Stimulated activated CD4-positive, alpha-beta T cell treated with anti-CD3 and anti-CD28 coated beads, Interleukin-15, amount 100 ng/mL, for 48 hours (primary cell): ENCODE data around the gene RAB37.

Experiments
- DNase-seq, 2 donors: peaks; one replicate each; pipeline ENCODE4 v3.0.0-alpha.2; 2020; ENCODE audit warnings: low read depth in 2 of 2

RAB37 gene, protein sequence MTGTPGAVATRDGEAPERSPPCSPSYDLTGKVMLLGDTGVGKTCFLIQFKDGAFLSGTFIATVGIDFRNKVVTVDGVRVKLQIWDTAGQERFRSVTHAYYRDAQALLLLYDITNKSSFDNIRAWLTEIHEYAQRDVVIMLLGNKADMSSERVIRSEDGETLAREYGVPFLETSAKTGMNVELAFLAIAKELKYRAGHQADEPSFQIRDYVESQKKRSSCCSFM

DNA sequence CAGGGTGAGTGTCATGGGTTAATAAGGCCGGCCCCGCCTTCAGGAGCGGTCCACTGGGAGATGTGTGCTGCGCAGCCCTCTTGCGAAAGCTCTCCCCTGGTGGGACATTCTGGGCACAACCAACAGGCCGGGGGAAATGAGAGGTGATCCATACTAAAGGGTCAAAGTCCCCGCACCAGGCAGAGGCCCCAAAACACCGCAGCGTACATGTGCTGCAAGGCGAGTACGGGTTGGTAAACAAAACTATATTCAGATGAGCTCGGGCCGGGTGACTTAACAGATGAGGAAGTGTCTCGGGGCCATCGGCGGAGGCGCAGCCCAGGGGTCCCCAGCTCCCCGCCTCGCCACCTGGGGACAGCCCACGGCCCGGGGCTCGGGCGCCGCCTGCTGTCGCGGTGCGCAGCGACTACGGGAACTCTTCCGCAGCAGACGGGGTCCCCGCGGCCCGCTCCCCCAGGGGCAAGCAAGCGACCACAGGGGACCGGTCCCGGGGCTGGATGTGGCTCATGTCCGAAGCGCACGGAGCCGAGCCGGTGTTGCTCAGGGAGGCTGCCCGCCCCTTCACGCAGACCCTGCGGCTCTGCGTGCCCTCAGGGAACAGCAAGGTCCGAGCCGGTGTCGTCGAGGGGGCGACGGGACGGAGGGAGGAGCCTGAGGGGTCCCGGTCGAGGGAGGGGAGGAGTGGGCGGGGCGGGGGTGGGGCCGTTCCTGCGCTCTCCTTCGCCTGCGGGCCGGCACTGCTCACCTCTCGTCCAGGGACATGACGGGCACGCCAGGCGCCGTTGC, at the start of gene RAB37:
Gene RAB37 (plus strand): TSS at position 744 of the 786 bp plus-strand sequence. CDS start 17 bp downstream, at position 761.
- no peak for DNase-seq

DNA sequence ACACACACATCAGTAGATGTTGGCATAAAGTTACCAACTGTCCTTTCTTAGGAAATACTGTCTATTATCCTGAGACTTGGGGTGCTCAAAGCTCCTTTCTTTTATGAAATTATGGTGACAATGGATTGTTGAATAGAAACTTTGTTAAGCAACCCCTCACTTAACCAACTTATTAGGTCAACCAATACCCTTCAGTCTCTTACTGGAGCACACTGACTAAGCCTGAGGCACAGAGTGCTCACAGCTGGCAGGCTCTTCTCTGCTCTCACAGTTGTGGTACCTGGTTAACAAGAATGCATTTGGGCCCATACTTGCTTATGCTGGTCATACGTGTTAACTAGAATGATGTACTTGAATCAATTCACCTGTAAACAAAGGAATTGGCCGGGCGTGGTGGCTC, 49.2 kb upstream of the RAB37 start:
- DNase-seq = no peak

DNA sequence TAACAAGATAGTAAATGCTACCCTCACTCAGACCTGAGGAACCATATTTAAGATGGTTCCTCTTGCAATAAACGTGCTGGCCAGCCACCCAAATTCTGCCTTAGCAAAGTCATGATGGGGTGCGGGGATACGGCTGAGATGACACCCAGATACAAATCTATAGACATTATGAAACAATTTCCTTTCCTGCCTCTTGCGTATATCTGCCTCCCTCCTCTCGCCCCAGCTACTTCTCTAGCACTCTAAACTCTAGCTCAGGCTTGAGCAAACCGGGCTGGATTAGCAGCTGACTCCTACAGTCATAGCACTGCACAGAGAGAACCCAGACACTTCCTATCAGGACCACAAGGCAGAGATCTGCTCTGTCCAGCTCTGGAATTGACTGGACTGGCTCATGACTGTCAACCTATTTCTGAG, 46.6 kb upstream of the RAB37 start:
- DNase-seq = no peak

DNA sequence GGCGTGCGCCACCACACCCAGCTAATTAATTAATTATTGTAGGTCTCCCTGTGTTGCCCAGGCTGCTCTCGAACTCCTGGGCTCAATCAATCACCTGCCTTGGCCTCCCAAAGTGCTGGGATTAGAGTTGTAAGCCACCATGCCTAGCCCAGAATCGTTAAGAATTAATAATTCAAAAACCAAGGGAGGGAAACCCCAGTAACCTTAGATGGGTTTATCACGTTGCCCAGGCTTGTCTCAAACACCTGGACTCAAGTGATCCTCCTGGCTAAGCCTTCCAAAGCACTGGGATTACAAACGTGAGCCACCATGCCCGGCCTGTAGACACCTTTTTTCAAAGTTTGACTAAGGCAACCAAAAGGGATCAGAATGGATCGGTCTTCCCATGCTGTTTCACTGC, 45.9 kb upstream of the RAB37 start:
- no peak for DNase-seq

DNA sequence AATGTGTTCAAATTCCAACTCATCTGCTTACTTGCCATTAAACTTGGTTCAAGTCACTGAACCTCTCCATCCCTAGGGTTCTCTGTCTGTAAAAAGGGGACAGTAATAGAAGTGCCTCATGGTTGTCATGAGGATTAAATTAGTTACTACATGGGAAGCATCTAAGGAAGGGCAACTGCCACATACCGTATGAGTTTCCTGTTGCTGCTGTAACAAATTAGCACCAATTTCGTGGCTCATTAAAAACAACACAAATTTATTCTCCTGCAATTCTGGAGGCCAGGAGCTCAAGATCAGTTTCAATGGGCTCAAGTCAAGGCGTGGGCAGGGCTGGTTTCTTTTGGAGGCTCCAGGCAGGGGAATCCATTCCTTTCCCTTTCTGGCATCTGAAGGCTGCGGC, 43.0 kb upstream of the RAB37 start:
- DNase-seq = no peak

DNA sequence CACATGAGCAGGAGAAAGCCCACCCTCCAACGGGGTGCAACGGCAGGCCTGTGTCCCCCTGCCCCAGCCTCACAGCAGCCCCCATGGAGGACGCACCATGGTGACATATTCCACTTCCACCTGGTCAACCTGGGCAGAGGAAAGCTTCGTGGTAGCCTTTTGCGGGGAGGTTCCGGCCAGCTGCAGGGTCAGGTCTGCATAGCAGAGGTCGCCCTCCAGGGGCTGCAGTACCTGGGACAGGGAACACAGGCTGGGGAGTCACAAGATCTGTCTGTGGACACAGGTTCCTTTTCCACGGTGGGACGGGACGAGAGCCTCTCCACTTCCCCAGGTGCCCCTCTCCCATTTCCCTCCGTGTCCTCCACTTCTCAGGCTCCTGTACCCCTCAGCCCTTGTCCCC, 41.4 kb upstream of the RAB37 start:
- no peak for DNase-seq

DNA sequence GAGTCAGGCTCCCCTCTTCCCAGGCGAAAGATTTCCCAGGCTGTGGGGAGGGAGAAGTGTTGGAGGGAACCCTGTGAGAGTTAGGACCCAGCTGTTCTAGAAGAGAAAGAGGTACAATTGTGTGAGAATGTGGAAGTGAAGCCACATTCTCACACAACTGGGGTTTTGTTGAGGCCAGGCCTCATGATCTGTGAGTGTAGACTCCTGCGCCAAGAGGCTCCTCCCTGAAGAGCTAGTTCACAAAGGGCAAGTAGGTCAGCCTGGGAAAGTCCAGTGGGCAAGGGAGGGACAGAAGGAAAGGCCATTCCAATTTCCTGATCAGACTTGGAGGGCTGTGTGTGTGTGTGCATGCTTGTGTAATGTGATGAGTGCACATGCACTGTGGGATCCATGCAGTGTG, 39.5 kb upstream of the RAB37 start:
- no peak for DNase-seq

DNA sequence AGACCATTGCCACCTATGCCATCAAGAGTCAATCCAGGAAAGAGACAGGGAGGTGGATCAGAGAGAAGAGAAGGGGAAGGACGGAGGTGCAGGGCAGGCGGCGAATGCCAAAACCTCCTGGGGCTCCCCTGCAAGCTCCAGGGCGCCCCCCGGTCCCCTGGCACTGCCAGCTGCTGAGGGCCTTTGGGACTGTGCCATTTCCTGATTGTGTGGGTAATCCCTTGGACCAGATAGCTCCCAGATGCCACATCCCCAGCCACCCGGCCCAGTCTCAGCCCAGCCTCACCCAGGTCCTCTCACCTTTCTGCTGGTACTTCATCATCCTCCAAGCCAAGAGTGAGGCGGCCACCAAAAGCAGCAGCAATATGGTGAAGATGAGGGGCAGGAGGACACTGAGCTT, 39.0 kb upstream of the RAB37 start:
- no peak for DNase-seq

DNA sequence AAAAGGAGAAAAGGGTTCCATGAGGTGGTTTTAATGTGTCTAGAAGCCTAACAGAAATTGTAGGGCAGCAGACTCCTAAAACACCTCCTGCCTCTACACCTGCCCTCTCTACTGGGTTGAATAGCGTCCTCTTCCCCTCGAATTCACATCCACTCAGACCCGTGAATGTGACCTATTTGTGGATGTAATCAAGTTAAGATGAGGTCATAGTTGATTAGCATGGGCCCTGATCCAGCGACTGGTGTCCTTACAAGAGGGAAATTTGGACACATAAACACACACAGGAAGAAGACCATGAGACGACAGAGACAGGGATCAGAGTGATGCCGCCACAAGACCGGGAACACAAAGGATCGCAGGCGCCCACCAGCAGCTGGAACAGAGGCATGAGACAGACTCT, 37.8 kb upstream of the RAB37 start:
- DNase-seq = no peak

DNA sequence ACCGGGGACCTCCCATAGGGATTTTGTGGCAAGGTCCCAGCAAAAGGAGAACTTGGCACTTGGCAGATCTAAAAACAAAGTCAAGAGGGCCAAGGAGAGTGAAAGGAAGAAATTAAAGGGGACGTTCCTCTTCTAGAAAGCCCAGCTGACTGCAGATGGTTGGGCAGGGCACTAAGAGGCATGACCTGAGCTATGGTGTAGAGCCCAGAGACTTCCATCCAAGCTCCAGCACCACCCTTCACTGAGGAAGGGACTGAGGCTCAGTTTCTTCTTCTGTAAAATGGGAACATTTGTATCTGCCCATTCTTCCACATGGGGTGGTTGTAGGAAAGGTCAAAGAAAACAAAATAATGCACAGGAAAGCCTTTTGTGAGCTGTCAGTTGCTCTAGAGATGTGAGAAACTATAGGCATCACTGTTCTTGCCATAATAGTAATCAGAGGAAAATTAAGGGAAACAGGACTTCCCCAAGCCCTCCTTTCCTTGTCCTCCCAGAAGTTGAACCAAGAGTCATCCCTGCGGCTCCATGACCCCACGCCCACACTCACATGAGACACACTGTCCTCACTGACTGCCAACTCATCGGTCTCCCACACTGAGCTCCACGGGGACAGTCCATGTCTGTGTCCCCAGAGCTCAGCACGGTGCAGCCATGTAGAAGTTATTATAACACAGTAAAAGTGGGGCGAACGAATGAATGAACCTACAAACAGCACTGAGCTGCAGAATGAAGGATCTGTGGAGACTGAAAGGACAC, 34.8 kb upstream of the RAB37 start:
- no peak for DNase-seq

DNA sequence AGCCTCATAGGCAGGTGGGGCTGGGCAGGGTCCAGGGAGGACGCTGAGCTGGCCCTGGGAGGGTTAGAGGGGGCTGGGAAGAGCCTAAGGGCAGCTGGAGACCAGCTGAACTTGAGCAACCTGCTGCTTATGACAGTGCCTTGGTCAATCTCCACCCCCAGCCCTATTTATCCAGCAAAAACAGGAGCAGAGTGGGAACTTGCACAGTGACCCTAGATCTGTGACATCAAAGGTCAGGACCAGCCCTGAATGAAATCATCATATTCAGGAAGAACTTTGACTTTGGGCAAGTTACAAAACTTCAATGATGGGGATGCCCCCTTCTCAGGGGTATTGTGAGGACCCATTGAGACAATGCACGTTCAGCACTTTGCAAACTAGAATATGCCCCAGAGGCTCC, 33.7 kb upstream of the RAB37 start:
- DNase-seq = no peak

DNA sequence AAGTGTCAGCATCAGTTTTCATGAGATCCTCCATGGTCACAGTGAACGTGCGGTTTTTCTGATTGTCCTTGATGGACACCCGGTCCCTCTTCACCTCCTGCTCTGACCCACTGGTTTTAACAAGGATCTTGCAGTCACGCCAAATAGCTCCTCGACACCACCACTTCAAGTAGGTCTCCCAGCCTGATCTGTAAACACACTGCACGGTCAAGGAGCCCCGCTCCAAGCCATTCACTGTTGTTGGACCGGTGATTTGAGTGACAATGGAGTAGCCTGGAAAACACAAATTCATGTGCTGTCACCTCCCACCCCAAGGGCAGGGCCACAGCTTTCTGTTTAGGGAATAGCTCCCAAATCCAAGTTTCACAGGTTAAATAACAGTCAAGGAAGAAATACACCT, 32.5 kb upstream of the RAB37 start:
- DNase-seq = no peak

DNA sequence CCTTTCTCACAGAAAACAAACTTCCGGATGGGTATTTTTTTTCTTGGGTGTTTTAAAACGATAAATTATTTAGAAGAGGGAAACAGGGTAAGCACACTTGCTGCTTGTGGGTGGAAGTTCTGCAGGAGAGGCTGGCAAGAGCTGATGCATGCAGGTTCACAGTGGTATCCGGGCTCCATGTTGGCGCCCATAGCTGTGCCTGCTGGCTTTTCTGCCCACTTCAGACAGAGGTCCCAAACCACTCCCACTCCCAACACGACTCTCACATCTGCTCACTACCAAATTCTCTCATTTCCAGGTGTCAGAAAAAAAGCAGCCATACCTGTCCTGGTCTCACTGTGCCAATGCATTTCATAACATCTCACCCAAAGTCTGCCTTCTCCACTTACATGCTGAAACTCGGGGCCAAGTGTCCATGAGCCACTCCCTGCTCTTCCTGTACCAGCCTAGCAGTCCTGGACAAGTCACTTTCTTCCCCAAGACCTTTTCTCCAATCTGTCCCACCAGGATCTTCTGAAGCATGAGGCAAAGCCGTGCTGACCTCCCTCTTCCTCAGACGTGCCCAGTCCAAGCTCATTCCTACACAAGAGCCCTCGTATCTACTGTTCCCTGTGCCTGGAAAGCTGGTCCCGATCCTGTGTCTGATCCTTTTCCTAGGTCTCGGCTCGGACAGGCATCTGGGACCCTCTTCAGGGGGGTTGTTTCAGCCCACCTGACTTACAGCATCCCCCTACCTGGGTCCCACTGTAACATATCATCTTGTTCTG, 25.8 kb upstream of the RAB37 start:
- no peak for DNase-seq

DNA sequence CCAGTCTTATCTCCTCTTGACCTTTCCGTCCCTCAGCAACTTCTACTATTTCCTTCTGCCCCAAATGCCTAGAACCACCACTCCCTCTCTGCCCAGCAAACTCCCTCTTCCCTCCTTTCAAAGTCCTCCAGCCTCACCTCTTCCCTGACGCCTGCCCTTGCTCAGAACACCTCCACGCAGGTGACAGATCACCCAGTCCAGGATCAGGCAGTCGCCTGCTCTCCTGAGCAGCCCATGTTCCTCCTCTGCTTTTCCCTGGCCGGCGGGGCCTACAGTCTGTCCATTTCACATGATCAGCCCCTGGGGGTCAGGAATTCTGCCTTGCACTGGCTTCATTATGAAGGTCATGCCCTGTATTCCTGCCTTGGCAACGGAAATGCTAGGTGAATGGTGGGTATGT, 24.8 kb upstream of the RAB37 start:
- DNase-seq = no peak

DNA sequence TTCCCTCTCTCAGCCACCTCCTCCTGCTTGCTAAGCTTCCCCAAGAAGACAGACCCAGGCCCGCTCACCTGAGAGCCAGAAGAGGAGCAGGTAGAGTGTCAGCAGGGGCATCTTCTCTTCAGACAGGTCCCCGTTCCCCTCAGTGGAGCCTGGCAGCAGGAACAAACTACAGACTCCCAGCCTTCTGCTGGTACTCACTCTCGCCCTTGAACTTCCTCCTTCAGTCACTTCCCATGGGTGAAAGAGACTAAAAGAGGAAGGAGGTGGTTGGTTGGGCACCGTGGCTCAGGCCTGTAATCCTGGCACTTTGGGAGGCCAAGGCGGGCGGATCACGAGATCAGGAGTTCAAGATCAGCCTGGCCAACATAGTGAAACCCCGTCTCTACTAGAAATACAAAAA, 24.3 kb upstream of the RAB37 start, which contains the start of gene CD300LF:
Gene CD300LF (minus strand): TSS at position 168 of the 400 bp plus-strand sequence. CDS start 57 bp downstream, at position 111.
- DNase-seq = no peak

DNA sequence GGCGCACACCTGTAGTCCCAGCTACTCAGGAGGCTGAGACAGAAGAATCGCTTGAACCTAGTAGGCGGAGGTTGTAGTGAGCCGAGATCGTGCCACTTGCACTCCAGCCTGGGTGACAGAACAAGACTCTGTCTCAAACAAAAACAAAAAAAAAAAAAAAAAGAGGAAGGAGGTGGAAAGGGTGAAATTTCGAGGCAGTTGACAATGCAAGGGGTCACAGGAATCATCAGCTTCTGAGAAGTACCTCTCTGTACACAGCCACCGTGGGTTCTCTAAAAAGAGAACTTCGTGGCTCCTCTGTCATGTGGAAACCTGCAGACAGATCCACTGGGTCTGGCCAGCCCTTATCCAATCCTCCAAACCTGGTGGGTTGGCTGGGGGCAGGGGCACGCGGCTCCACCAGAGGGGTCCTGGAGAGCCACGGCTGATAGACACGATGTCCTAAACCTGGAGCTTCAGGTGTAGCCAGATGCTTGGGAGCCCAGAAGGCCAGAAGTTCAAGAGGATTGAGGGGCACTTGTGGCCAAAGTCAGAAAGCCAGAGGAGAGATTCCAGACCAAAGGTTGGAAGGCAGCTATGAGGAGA, 23.8 kb upstream of the RAB37 start:
- no peak for DNase-seq

DNA sequence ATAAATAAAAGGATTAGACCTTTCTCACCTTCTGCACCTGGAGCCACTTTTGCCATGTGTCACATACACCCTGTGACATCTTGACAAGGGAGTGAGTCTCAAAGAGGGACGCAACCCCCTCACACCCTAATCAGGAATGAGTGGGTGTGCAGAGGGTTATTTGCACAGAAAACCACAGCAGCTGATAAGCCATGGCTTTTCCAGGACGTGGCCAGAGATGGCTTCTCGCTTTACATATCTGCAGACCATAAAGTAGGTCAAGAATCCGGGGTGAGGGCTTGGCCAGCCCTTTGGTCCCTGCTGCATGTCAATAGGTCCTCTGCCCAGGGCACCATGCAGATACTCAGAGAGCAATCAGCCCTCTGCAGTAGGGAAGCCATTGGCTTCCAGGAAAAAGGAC, 21.9 kb upstream of the RAB37 start:
- DNase-seq = no peak

DNA sequence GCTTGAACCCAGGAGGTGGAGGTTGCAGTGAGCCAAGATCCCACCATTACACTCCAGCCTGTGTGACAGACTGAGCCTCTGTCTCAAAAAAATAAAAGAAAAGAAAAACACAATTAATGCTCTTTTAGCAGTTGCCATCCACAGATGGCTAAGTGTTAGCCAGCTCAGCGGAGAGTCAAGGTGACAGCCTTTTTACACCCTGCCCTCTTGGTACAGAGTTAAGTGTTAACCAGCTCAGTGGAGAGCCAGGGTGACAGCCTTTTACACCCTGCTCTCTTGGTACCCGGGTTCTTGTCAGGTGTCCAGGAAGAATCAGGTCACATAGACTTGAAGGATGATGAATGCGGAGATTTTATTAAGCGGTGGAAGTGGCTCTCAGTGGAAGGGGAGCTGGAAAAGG, 16.6 kb upstream of the RAB37 start:
- no peak for DNase-seq

DNA sequence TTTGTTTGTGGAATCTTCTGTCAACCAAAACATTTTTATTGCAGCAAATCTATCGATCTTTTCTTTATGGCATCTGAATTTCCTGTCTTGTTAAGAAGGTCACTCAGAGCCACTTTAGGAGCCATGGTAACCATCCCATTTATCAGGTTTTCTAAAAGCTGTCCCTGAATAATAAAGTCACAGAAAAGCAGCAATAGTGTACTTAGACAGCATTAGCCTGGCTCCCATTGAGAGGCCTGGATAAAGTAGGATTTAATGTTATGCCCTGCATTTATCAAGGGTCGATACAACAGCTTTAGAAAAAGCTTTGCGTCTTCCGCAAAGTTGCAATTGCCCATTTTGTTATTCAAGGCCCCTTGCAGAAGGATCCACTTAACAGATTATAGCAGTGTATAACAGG, 14.3 kb upstream of the RAB37 start:
- DNase-seq = no peak

DNA sequence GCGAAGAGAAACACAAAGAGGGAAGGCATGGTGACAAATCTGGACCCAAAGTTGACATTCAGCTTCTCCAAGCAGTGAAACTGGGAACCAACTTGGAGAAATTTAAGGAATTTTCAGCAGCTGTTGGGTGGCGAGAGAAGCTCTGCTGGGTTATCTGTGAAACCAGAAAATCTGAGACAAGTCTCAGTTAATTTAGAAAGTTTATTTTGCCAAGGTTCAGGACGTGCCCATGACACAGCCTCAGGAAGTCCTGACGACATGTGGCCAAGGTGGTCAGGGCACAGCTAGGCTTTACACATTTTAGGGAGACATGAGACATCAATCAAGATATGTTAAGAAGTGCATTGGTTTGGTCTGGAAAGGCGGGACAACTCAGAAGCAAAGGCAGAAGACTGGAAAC, 13.2 kb upstream of the RAB37 start:
- DNase-seq = no peak

DNA sequence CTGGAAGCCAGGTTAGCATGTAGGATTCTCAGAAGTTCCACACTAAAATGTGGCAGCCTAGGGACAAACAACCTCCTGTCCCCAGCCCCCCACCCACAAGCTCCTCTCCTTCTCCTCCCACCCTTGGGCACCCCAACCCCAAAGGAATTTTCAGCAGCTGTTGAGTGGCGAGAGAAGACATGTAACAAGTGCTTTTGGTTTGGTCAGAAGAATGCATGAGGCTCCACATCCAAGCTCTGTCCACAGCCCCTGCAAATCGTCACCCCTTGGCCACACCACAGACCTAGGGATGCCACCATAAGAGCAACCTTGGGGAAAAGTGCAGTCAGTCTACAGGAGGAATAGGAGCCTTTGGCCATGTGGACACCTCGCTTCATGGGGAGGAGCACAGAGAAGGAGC, 11.9 kb upstream of the RAB37 start:
- DNase-seq = no peak
